Mucosa of gallbladder (tissue), 1 donor: Measurements from ENCODE around the gene PALD1. TPM values are rescaled to one million over a fixed set of nuclear protein-coding genes. Genes with fewer than 3 reads are reported as not detected.
A peak's percentile ranks its signal among the peaks of the same experiment; 100 is the strongest.

Experiments
- DNase-seq: peaks from one replicate; pipeline ENCODE4 v3.0.0-alpha.2; 2020; ENCODE audit warnings: low spot score
- total RNA-seq: library from RNA; stranded (reverse); gene quantifications from one replicate; pipeline ENCODE4 v1.2.1, GENCODE V29; 2021
- donor health status: DM: no; HTN: no; CAD: no.

Gene PALD1
- total RNA-seq, 1 donor from 2014 or later = 15.5 TPM

- peak; percentile 58 for DNase-seq
Observed at GRCh38 chr10:70589762-70590654, 111.4 kb downstream of the PALD1 start.

GRCh38 chr10:70590655-70591416 is 112.3 kb downstream of the PALD1 start:
- DNase-seq = no peak

DNA sequence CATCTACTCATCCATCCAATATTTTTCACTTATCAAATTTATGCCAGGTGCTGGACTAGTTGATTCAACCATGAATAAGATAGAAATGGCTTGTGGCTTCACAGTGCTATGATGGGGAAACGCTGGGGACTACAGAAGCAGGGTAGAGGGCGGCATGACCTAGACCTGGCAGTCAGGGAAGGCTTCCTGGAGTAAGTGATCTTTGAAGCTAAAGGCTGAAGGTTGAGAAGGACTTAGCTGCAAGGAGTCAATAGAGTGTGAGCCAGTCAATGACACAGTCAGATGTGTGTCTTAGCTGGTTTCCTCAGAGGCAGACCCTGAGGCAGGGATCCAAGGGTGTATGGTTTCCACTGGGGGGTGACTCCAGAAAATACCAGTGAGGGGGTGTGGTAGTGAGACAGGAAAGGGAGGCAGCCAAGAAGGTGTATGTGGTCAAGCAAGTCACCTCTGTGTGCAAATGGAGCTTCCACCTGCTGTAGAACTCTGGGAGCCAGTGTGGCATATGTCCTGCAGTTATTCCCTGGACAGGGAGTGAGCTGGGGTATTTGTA is 113.7 kb downstream of the PALD1 start:
- DNase-seq = no peak

GRCh38 chr10:70592746-70593512 is 114.4 kb downstream of the PALD1 start:
- DNase-seq = no peak

GRCh38 chr10:70593513-70593890 is 114.9 kb downstream of the PALD1 start:
- DNase-seq = no peak

DNA sequence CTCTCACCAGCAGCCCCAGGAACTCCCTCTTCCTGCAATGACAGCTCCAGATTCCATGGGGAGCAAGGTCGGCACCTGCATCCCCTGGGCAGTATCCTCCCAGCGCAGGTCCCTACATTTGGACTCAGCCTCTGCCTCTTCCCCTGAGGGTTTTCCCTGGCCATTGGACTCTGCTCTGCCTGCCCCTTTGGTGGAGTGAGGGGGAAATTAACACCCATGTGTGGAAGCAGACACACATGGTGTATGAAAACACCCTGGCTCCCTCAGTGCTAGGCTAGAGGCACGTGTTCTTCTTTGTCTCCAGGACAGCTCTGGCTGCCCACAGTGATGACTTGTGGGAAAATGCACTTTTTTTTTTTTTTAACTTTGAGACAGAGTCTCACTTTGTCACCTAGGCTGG is 115.6 kb downstream of the PALD1 start:
- DNase-seq = no peak

DNA sequence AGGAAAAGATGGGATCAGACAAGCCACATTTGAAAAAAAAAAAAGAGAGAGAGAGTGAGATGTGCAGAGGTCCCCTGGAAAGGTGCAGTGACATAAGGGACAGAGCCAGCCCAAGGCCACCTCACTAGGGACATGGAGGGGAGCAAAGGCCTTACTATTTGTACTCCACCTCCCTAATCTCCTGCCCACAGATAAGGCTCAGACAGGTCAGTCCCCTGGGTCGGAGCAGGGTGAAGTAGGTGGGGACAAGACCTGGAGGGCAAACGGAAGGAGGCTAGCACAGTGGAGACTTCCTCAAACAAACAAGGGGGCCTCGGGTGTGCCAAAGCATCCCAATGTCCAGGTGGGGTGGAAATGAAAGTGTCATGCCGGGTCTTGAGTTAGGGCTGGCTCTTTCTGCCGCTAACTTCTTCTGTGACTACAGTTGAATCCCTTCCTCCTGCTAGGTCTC is 117.0 kb downstream of the PALD1 start:
- DNase-seq = no peak

GRCh38 chr10:70596110-70596798 is 117.7 kb downstream of the PALD1 start:
- DNase-seq = peak; percentile 9

DNA sequence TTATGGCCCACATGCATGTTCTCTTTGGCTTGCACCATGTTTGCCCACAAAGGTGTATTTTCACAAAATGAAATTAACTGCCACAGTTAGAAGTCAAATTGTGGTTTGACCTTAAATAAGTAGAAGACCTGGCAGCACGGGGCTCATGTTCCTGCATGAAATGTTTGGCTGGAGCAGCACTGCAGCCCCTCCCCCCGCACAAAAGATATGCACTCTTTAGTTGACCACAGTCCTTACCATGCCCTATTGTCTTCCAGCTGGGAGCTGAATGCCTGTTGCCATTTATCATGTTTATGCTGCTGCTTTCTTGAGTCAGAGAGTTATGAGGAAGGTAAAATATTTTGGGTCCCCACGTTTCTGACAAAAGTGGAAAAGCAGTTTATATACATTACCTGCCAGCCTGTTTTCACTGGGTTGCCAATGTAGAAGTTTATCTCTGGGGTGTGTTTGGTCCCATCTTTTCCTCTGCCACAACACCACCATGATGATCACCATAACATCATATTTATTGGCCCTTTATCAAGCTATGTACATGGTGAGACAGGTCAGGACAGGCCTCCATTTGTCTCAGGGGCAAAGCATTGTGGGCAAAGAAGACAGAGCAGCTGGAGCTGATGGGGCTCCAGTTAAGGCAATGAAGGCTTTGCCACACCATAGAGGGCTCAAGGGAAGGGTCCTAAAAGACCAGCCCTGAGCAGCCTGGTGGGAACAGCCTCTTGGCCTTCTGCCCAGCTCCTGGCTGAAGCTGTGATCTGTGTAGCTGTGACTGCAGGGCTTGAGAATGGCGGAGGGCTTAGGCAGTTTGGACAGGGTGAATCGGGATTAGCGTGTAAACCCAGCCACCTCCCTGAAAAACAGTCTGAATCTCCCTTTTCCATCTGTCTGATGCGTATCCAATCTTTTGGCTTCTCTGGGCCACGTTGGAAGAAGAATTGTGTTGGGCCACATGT is 118.6 kb downstream of the PALD1 start:
- DNase-seq = no peak

DNA sequence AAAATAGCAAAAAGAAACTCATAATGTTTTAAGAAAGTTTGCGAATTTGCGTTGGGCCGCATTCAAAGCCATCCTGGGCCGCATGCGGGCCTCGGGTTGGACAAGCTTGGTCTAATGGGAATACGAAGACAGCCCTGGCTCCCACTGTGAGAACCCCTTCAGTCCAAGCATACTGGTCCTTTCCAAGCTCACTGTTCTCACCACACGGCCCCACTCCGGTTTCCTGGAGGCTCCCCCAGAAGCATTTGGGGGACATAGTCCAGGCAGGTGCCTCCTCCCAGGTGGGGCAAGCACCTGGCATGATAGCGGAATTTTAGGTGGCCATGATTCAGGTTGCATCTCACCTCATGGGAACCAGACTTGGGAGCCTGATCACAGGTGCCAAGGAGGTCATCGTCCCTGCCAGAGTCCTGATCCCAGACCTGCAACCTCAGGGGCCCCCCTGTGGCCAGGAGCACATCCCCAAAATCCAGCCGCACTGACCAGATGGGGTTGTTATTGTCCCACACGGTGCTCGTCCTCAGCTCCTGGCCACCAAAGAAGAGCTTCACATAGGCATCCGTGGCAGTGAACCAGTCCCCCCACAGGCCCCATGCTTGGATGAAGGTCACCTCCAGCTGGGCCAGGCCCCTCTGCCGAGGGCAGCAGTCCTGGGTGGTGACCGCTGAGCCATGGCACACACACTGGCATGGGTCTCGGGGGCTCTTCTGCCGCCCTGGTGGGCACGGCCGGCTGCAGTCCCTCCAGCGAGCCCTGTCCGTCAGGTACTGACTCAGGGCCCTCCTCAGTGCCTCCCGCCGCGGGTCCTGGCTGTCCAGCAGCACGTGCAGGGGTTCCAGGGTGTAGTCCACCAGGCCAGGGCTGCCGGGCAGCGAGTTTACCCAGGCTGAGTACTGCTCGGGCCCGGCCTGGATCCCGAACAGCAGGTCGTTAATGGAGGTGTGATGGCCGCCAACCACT is 119.6 kb downstream of the PALD1 start:
- DNase-seq = no peak

DNA sequence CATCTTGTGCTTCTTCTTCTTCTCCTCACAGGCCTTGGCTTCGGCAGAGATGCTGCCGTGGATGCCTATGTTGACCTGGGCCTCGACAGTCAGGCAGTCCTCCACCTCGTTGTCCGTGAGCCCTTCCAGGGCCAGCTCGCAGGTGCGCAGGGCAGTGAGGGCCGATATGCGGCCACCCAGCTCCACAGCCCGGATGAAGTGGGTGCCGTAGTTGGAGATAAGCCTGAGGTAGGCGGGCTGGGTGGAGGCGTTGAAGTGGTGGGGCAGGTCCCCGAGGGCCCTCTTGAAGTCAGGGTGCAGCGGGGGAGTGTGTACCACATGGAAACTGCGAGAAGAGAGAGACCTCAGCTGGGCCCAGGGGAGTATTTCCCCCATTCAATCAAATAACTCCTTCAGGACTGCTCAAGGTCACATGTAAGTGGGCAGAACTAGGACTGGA is 120.3 kb downstream of the PALD1 start:
- no peak for DNase-seq

- DNase-seq = no peak
Observed at GRCh38 chr10:70599319-70599718, 120.8 kb downstream of the PALD1 start.

- no peak for DNase-seq
Observed at GRCh38 chr10:70599791-70600190, 121.2 kb downstream of the PALD1 start.

- DNase-seq = no peak
Observed at GRCh38 chr10:70600512-70601395, 122.2 kb downstream of the PALD1 start.

GRCh38 chr10:70601746-70602145 is 123.2 kb downstream of the PALD1 start:
- no peak for DNase-seq

- DNase-seq = peak; percentile 55
Observed at GRCh38 chr10:70602665-70603448, 124.3 kb downstream of the PALD1 start, which contains the start of gene PRF1. Gene PRF1, minus strand, starts transcription at chr10:70602741. Its CDS starts 1,839 bp downstream, at chr10:70600902.

- no peak for DNase-seq
Observed at GRCh38 chr10:70603449-70603801, 124.9 kb downstream of the PALD1 start.
